ENCODE results near the gene VPS4B. TPM values are rescaled to one million over a fixed set of nuclear protein-coding genes. Genes with fewer than 3 reads are reported as not detected.

Gene VPS4B
- total and polyA plus RNA-seq, 2 donors (not counting 3 experiments of a cell fraction or from before 2014, with no cell fraction given), result 10.5 to 54.7 TPM

- no peak overlapping the region for H3K9ac ChIP-seq (replicated peaks; ENCODE audit: extremely low read depth, insufficient read depth, low read length)
- H3K9me1 ChIP-seq (replicated peaks; ENCODE audit: control insufficient read depth, extremely low read depth, insufficient read depth, low read length), result no peaks in the 10 kb centered on the region
- DNase-seq (ENCODE audit: low read depth, low spot score) (no peak), FAIRE-seq (no peak)
- intact Hi-C loops (cut with micrococcal nuclease) (no loop called here), dilution Hi-C loops (cut with MboI; ENCODE audit: extremely low pct_ligation_motif_present, low sequenced_read_pairs) (no loop called here)
- H3K4me2 ChIP-seq (ENCODE audit: insufficient read depth, low read length), result no peak overlapping the region
- H4K20me1 ChIP-seq (replicated peaks; ENCODE audit: control insufficient read depth, extremely low read depth, insufficient read depth, low read length), result no peaks in the 10 kb centered on the region
- ChIA-PET CTCF (no interaction called here), POLR2A (no interaction called here)
- H3K4me3 ChIP-seq (replicated peaks in 1 of 3; ENCODE audit: insufficient read depth in 1 of 3, low read depth in 1 of 3, low read length in 3 of 3), result no peak overlapping the region
- peaks cover 7% of the 10 kb centered on the region for H3K4me1 ChIP-seq (ENCODE audit: control insufficient read depth, extremely low read depth, insufficient read depth, low read length)
- no peak overlapping the region for H3K27ac ChIP-seq (ENCODE audit: insufficient read depth, low read depth, low read length)
- peaks cover 0 to 5% of the 10 kb centered on the region in 2 experiments for H3K36me3 ChIP-seq (ENCODE audit: control insufficient read depth in 2 of 2, extremely low read depth in 1 of 2, insufficient read depth in 2 of 2, low read length in 2 of 2)
- H2AFZ ChIP-seq (ENCODE audit: low read depth, low read length), result no peak overlapping the region
- H3K9me3 ChIP-seq (replicated peaks; ENCODE audit: control insufficient read depth, insufficient read depth, low read length), result no peaks in the 10 kb centered on the region
- H3K79me2 ChIP-seq (ENCODE audit: control insufficient read depth, insufficient read depth, low read length), result no peaks in the 10 kb centered on the region
- TF ChIP-seq MAX (IDR thresholded peaks at IDR 0.05; ENCODE audit: insufficient read depth, insufficient read length) (no peak), POLR2A (IDR thresholded peaks at IDR 0.05; ENCODE audit: low read depth, low read length) (no peak), EZH2 (IDR thresholded peaks at IDR 0.05; ENCODE audit: borderline replicate concordance, low read depth, low read length, severe bottlenecking) (no peak), GATA2 (IDR thresholded peaks at IDR 0.05; ENCODE audit: insufficient read depth, insufficient read length, low read depth, low read length) (no peak), CTCF (IDR thresholded peaks at IDR 0.05; ENCODE audit: extremely low read depth in 1 of 2, insufficient read depth in 1 of 2, low read depth in 1 of 2, low read length in 2 of 2) (no peak), FOS (IDR thresholded peaks at IDR 0.05; ENCODE audit: borderline replicate concordance, insufficient read depth, low read length) (no peak), MYC (IDR thresholded peaks at IDR 0.05; ENCODE audit: low read depth, low read length) (no peak), POLR2AphosphoS5 (IDR thresholded peaks at IDR 0.05; ENCODE audit: insufficient read depth, low read depth, low read length) (no peak)
- H3K27me3 ChIP-seq (ENCODE audit: control insufficient read depth in 2 of 2, insufficient read depth in 2 of 2, low read length in 2 of 2), result no peaks in the 10 kb centered on the region
- BruUV-seq (replicated peaks), result no TSS peak
Measured at GRCh38 chr18:63382843-63383242, 39.4 kb downstream of the VPS4B start.
